ENCODE measurements around the gene CCNF.

- TF ChIP-seq CTCF (conservative IDR thresholded peaks at IDR 0.05; ENCODE audit: low read depth, low read length) (no peak), EZH2 (IDR thresholded peaks at IDR 0.05; ENCODE audit: borderline replicate concordance, low read depth, low read length, poor library complexity, severe bottlenecking) (no peak)
These were observed 37.2 kb upstream of the CCNF start for GRCh38 chr16:2392025-2392424.

All from A673 (cell line).